Stimulated activated CD8-positive, alpha-beta memory T cell treated with anti-CD3 and anti-CD28 coated beads, Interleukin-4, amount 100 ng/mL, for 48 hours (primary cell): Measurements from ENCODE around the gene CCBE1.

ENCODE experiments used
- DNase-seq: peaks from one replicate; pipeline ENCODE4 v3.0.0-alpha.2; 2020

Gene CCBE1

GRCh38 chr18:59432803-59433597 is 264.2 kb downstream of the CCBE1 start:
- DNase-seq = no peak

GRCh38 chr18:59431131-59431530 is 266.1 kb downstream of the CCBE1 start:
- no peak for DNase-seq

- no peak for DNase-seq
These were observed 267.6 kb downstream of the CCBE1 start for GRCh38 chr18:59429608-59430007.

DNA sequence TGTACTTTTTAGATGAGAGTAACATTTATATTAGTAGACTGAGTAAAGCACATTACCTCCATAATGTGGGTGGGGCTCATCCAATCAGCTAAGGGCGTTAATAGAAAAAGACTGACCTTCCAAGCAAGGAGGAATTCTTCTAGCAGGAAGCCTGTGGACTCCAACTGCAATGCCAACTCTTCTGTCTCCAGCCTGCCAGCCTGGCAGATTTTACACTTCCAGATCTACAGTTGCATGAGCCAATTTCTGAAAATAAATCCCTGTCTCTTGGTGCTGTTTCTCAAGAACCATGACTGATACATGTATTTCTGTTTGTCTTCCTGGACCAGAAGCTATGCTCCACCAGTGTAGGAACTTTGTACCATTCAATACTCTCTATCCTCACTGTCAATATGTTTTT is 269.2 kb downstream of the CCBE1 start:
- DNase-seq = no peak

DNA sequence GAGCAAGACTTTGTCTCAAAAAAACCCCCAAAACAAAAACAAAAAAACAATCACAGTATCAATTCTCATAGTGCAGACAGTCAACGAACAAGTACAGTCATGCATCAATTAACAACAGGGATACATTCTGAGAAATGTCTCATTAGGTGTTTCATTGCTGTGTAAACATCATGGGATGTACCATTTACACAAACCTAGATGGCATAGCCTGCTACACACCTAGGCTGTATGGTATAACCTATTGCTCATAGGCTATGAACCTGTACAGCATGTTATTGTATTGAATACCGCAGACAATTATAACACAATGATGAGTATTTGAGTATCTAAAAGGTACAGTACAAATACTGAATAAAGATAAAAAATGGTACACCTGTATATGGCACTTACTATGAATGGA is 270.4 kb downstream of the CCBE1 start:
- DNase-seq = no peak

- no peak for DNase-seq
These were observed 274.0 kb downstream of the CCBE1 start for GRCh38 chr18:59423259-59423658.

- no peak for DNase-seq
These were observed 277.0 kb downstream of the CCBE1 start for GRCh38 chr18:59420244-59420643.

DNA sequence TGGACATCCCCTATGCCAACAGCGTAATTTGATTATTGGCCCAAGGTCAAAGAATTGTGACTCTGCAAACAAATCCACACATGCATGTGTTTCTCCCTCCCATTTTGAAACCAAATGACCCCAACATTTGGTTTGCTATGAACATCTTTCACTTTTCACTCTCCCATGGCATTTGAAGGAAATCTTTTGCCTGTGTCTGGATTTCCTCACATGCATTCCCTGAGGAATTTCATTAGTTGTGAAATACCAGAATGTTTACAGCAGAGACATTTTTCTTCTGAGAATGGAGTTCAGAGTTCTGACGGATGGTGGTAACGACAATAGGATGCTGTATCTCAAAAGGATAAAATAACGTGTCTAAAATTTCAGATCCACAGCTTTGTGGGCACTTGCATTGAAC is 277.8 kb downstream of the CCBE1 start:
- no peak for DNase-seq

GRCh38 chr18:59416818-59417217 is 280.4 kb downstream of the CCBE1 start:
- DNase-seq = no peak

GRCh38 chr18:59414111-59414653 is 283.0 kb downstream of the CCBE1 start:
- DNase-seq = no peak

DNA sequence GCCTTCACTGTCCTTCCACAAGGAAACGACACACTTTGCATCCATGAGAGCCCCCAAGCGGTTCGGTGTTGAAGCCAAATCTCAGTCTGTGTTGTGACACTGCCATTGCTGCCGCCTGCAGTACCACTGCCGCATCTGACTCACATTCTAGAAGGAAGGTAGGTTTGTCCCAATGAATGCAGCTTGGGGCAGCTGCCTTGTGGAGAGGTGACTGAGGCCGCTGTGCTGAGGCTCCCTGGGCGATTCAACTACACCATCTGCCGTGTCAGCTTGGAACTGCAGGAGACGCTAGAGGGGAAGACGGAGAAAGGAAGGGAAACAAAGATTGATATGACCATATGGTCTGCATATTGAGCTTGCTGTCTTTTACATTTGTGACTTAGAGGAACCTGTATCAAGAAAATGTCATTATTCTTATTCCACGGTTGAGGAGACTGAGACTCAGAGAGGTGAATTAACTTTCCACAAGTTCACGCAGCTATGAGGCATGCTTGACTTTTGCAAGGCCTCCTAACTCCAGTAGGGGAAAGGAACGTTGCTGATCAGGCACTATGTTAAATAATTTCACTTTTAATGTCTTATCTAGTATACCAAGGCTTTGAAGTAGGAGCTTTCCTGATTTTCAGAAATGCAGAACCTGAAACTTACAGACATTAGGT is 294.7 kb downstream of the CCBE1 start:
- peak; percentile 83 for DNase-seq

DNA sequence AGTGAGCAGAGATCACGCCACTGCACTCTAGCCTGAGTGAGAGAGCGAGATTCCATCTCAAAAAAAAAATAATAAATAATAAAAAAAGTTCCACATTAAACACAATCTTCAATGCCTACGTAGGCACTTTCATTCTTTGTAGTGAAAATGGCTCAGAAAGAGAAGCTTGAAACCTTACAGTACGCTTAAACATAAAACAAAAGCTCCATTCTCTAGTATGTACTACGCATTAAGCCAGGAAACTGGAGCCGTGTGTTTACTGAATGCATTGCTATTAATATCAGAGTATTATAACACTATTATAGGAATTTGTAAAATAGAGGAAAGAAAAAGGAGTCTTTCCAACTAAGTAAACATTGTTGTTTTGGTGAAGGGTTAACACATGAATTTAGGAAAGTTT is 296.8 kb downstream of the CCBE1 start:
- DNase-seq = no peak

- no peak for DNase-seq
These were observed 301.7 kb downstream of the CCBE1 start for GRCh38 chr18:59395226-59396175.

DNA sequence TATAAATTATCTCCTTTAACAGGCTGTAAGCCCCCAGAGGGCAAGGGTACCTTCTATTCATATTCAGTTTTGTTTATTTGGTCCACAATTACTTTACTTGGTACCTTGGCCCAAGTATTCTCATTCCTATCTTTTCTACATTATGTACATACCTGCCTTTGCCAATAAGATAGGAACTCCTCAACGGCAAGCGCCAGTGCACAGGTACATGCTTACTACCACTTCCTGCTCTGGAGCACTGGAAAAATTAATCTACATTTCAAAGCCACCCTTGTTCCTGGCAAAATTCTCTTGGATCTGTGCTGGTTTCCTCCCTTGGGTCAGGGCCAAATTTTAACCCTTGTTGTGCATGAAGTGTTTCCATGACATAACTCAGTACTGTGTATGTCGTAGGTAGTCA is 303.8 kb downstream of the CCBE1 start:
- DNase-seq = no peak

DNA sequence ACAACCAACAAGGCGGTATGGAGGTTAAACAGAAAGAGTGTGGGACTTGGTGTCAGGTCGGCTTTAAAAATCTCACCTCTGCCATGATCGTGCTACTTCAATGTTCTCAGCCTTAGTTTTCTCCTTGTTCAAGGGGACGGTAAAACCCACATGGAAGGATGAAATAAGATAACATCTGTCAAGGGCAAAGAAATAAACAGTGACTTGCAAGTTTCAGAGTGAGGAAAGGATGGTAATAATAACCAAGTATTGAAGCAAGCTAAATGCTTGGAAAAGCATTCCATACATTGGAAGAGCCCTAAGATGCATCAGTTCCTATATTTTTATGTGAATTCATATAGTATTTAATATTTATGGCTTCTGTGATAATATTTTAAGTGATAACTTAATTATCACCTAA is 308.4 kb downstream of the CCBE1 start:
- no peak for DNase-seq

DNA sequence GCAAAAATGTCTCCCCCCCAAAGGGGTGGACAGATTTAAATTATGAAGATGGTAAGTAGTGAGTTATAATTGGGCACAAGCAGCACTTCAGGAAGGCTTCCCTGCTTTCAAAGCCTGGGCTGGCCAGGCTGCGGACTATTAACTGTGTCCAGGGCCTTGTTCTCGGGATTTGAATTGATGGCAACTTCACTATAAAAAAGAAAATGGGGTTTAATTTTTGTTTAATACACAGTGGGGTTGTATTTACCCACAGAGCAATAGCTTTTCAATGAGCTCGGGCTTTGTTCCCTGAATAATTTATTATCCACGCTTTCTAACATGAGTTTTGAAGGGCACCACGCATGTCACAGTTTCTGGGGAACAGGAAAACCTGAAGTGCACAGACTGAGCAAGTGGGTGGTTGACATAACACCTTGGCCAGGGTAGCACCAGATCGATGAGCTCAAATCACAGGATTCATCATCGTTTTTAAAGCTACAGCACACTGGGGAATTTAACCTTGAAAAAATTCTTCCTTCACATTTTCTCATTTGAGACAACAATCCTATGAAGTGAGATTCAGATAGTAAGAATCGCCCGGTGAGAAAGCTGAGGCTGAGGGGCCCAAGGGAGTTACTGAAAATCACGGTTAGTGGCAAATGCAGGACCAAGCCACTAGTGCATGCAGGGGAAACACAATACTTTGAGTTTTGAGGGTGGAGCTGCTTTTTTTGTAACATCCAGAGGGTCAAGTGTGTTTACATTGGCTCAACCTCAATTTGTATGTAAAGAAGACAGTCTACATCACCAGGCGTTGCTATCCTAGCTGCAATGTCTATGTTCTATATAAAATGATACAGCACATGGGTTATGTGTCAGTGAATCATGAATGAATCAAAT is 309.3 kb downstream of the CCBE1 start:
- no peak for DNase-seq

DNA sequence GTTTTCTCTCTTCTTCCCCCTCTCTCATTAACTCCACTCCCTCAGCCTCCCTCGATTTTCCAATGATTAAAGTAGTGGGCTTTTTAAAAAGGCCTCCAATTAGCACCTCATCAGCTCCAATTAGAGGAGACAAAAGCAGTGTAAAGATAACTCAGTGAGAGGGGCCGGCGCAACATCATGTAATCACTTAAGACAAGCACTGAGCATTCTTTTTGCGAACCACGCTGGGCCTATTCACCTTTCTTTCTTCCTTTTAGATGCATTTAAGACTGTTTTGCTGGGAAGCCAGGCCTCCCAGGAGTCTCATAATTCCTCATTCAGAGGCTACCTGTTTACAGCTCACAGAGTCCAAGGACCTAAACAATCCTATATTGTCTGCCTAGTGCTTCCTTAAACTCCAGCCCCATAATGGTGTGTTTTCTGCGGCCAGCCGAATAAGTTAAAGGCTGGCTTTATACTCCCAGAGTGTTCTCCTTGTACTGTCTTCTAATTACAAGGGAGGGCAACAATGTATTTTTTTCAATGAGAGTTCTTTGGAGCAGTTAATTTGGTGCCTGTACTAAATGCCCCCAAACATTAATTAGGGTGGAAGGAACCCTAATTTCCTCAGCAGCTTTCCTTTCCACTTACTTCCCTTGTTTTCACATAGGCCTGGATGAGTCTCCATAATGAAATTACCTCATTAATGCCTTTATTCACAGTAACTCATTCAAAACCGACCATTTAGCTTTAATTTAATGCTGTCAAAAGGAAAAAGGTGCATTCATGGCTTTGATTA is 310.1 kb downstream of the CCBE1 start:
- DNase-seq = no peak

DNA sequence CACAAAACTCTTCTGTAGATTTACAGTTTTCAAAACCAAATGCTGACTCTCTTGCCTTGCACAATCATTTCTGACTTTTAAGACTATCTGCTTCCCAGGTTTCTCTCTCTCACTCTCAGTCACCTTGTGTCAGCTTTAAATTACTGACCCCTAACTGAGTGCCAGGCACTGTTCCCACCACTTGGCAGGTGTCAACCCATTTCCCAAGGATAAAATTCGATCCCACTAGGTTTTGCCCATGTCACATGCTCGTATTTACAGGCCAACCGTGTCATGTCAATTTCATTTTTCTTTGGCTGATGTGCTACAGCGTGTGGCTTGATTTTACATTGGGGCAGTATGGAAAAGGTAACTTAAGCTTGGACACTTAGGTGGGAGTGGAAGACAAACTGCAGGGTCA is 312.0 kb downstream of the CCBE1 start:
- DNase-seq = no peak

- no peak for DNase-seq
These were observed 313.4 kb downstream of the CCBE1 start for GRCh38 chr18:59383851-59384250.

- DNase-seq = no peak
These were observed 314.8 kb downstream of the CCBE1 start for GRCh38 chr18:59382383-59382782.

DNA sequence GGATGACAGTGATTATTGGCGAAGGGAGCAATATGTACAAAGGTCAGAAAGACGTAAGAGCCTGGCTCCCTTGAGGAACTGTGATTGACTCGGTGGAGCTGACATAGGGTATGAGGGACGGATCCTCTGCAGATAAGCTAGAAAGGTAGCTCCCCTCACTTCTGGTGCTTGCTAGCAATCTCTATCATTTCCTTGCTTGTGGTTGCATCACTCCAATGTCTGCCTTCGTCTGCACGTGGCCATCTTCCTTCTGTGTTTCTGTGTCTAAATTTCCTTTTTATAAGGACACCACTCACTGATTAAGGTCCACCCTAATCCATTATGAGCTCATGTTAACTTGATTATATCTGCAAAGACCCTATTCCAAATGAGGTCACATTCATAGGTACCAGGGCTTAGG is 315.3 kb downstream of the CCBE1 start:
- no peak for DNase-seq
